H1 (cell line): ENCODE data around the gene INHBB. TPM values are rescaled to one million over a fixed set of nuclear protein-coding genes. Genes with fewer than 3 reads are reported as not detected.

Experiments
- CBX8 ChIP-seq: fragments of 300-800, 300-1000 bp; sonication (generic); IDR thresholded peaks from 2 replicates; pipeline ENCODE4 v1.7.1; 2016; ENCODE audit warnings: low read depth, low read length, borderline replicate concordance
- CHD7 ChIP-seq: fragments of 300-600 bp; sonication (generic); IDR thresholded peaks from 2 replicates; pipeline ENCODE4 v1.7.1; 2012; ENCODE audit warnings: low read length, moderate library complexity, mild to moderate bottlenecking, inconsistent platforms; ENCODE audit not compliant: insufficient replicate concordance
- EP300 ChIP-seq, 2 experiments: IDR thresholded peaks; 1 replicate in 1 of 2; 2 replicates in 1 of 2; pipeline ENCODE4 v1.6.1; 2011 to 2012; ENCODE audit warnings: low read depth in 2 of 2, low read length in 2 of 2, mild to moderate bottlenecking in 2 of 2, borderline replicate concordance in 1 of 2, inconsistent platforms in 1 of 2, moderate library complexity in 1 of 2
- JUND ChIP-seq: IDR thresholded peaks from 2 replicates; pipeline ENCODE4 v1.6.1; 2011; ENCODE audit warnings: mild to moderate bottlenecking, improper control_type of control experiment, low read length
- RFX5 ChIP-seq: IDR thresholded peaks from 2 replicates; pipeline ENCODE4 v1.6.1; 2011; ENCODE audit warnings: low read depth, low read length, improper control_type of control experiment, borderline replicate concordance
- polyA plus RNA-seq, 7 experiments: library from polyadenylated mRNA; depleted of rRNA in 3 of 7; stranded (reverse) in 5 of 7; unstranded in 2 of 7; fragments of >200 nt in 5 of 7; fragments of 200-250 nt in 2 of 7; gene quantifications; 1 replicate in 5 of 7; 2 replicates in 1 of 7; 4 replicates in 1 of 7; pipeline versions ENCODE4 v1.2.1 to v1.2.3, GENCODE V29; 2011 to 2013; ENCODE audit warnings: missing spikeins in 2 of 7, mixed read lengths in 2 of 7
- total RNA-seq: library from RNA; stranded (reverse); fragmentation: NEBNext Ultra II Directional; extraction: Animal tissue kit (Norgen Biotek cat#: 25700); gene quantifications from 2 replicates; pipeline ENCODE4 v1.2.1, GENCODE V29; 2021

The INHBB gene
- total and polyA plus RNA-seq, 2 of the 8 experiments (the other 6 are each of a cell fraction or from before 2014, with no cell fraction given): 0.30 to 0.32 TPM

- TF ChIP-seq CHD7 (no peak), RFX5 (no peak), EP300 (IDR thresholded peaks at IDR 0.05; ENCODE audit: borderline replicate concordance in 1 of 2, low read depth in 2 of 2, low read length in 2 of 2) (no peak), JUND (no peak), CBX8 (no peak)
Observed at GRCh38 chr2:120389036-120389391, 43.1 kb downstream of the INHBB start (continued).
